Measurements from ENCODE around the gene IGFBP2. TPM values are rescaled to one million over a fixed set of nuclear protein-coding genes. Genes with fewer than 3 reads are reported as not detected.

IGFBP2 gene
- total and polyA plus RNA-seq, 10 donors = 61.3 to 334 (median 257) TPM

- H3K4me3 ChIP-seq = no peak overlapping the region
- no peak for TF ChIP-seq POLR2AphosphoS5 (IDR thresholded peaks at IDR 0.05)
- TF ChIP-seq POLR2A (IDR thresholded peaks at IDR 0.05) = no peak
- no peak for TF ChIP-seq CTCF (IDR thresholded peaks at IDR 0.05 in 8 of 11, conservative IDR thresholded peaks at IDR 0.05 in 3 of 11)
- DNase-seq = no peak
- peak overlapping the region in 1 of 8 donors; percentile 18 for H3K27ac ChIP-seq
- no peaks in the 10 kb centered on the region for H3K36me3 ChIP-seq
- intact Hi-C loops (cut with DNase I; ENCODE audit: low total_unique reads) = no loop called here
- H3K27me3 ChIP-seq (replicated peaks in 1 of 7) = no peaks in the 10 kb centered on the region
- peaks cover 0 to 6% (median 0%) of the 10 kb centered on the region in 8 donors for H3K9me3 ChIP-seq
- 58 to 67% (median 62%) methylated on average over 12 of the region's 12 CpGs for WGBS, 5 donors
- peaks cover 0 to 9% (median 0%) of the 10 kb centered on the region in 6 donors for H3K4me1 ChIP-seq
Measured at GRCh38 chr2:216619411-216620393, 13.5 kb upstream of the IGFBP2 start.

GRCh38 chr2:216620786-216621185 is 12.4 kb upstream of the IGFBP2 start:
- 72 to 81% (median 79%) methylated on average over 11 to 12 of the region's 12 CpGs for WGBS, 5 donors
- peaks cover 0 to 6% (median 0%) of the 10 kb centered on the region in 8 donors for H3K9me3 ChIP-seq
- H3K4me3 ChIP-seq = no peak overlapping the region
- intact Hi-C loops (cut with DNase I; ENCODE audit: low total_unique reads) = no loop called here
- peaks cover 0 to 9% (median 0%) of the 10 kb centered on the region in 6 donors for H3K4me1 ChIP-seq
- H3K27me3 ChIP-seq (replicated peaks in 1 of 7) = no peaks in the 10 kb centered on the region
- no peak for DNase-seq
- no peaks in the 10 kb centered on the region for H3K36me3 ChIP-seq
- TF ChIP-seq CTCF (IDR thresholded peaks at IDR 0.05 in 8 of 11, conservative IDR thresholded peaks at IDR 0.05 in 3 of 11) = no peak
- TF ChIP-seq POLR2A (IDR thresholded peaks at IDR 0.05) = no peak
- no peak overlapping the region for H3K27ac ChIP-seq

- intact Hi-C loops (cut with DNase I; ENCODE audit: low total_unique reads) = no loop called here
- Histone ChIP-seq H3K4me3 (no peak overlapping the region), H3K4me1 (peaks cover 0 to 9% (median 0%) of the 10 kb centered on the region in 6 donors), H3K27me3 (replicated peaks in 1 of 7) (no peaks in the 10 kb centered on the region), H3K9me3 (peaks cover 0 to 6% (median 0%) of the 10 kb centered on the region in 8 donors), H3K36me3 (no peaks in the 10 kb centered on the region), H3K27ac (no peak overlapping the region)
- no peak for DNase-seq
- 82 to 89% (median 85%) methylated on average over 4 of the region's 4 CpGs for WGBS, 5 donors
- TF ChIP-seq CTCF (IDR thresholded peaks at IDR 0.05 in 8 of 11, conservative IDR thresholded peaks at IDR 0.05 in 3 of 11) (no peak), POLR2A (IDR thresholded peaks at IDR 0.05) (no peak), POLR2AphosphoS5 (IDR thresholded peaks at IDR 0.05) (no peak)
Measured at GRCh38 chr2:216621292-216621691, 11.9 kb upstream of the IGFBP2 start.

DNA sequence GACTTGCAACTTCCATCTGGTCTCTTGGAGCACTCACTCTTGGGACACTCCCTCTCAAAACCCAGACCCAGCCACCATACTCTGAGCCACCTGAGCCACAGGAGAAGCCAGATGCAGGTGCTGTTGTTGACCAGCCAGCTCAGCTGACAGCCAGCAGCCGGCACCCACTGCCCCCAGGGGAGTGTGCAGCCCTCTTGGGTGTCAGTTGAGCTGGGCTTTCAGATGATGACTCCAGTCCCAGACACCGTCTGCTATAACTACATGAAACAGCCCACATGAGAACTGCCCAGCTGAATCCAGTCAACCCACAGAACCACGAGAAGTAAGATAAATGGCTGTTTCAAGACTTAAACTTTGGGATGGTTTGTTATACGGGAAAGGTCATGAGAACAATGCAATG is 10.7 kb upstream of the IGFBP2 start:
- Histone ChIP-seq H3K27me3 (replicated peaks in 1 of 7) (peaks cover 0 to 4% (median 0%) of the 10 kb centered on the region in 7 donors), H3K4me3 (no peak overlapping the region), H3K4me1 (peaks cover 0 to 9% (median 0%) of the 10 kb centered on the region in 6 donors), H3K36me3 (no peaks in the 10 kb centered on the region), H3K9me3 (peaks cover 0 to 6% (median 0%) of the 10 kb centered on the region in 8 donors), H3K27ac (no peak overlapping the region)
- intact Hi-C loops (cut with DNase I; ENCODE audit: low total_unique reads) = no loop called here
- no peak for TF ChIP-seq POLR2A (IDR thresholded peaks at IDR 0.05)
- TF ChIP-seq POLR2AphosphoS5 (IDR thresholded peaks at IDR 0.05) = no peak
- no peak for TF ChIP-seq CTCF (IDR thresholded peaks at IDR 0.05 in 8 of 11, conservative IDR thresholded peaks at IDR 0.05 in 3 of 11)
- DNase-seq = no peak
- 49 to 79% (median 62%) methylated on average over 4 of the region's 4 CpGs for WGBS, 5 donors

All from spleen (tissue), 11 donors.